ENCODE results near the gene GFI1B.

GRCh38 chr9:132961002-132961401, 17.5 kb upstream of the GFI1B start:
- TF ChIP-seq CTCF (IDR thresholded peaks at IDR 0.05): no peak
- TF ChIP-seq EZH2 (IDR thresholded peaks at IDR 0.05): no peak
- no peak for TF ChIP-seq EZH2phosphoT487 (IDR thresholded peaks at IDR 0.05)

Data from neural progenitor cell (in vitro differentiated cells).